ENCODE data around the gene CSRNP2. TPM values are rescaled to one million over a fixed set of nuclear protein-coding genes. Genes with fewer than 3 reads are reported as not detected.

Gene CSRNP2
- total RNA-seq: 10 to 100 TPM; 13.6 to 17.1 TPM

- Histone ChIP-seq H3K9ac (ENCODE audit: low read depth in 2 of 2, low read length in 2 of 2) (peak within 1 kb of the TSS; percentile 86 to 97), H3K27ac (peak within 1 kb of the TSS; percentile 89), H3K4me3 (peak within 1 kb of the TSS; percentile 84), H3K36me3 (no peaks in the 10 kb centered on the region), H3K27me3 (no peaks in the 10 kb centered on the region), H3K9me3 (no peaks in the 10 kb centered on the region), H3K4me1 (peaks cover 7% of the 10 kb centered on the region)
- TF ChIP-seq CTCF (IDR thresholded peaks at IDR 0.05): no peak
- intact Hi-C loops (cut with DNase I): no loop called here
- peak; percentile 96 for DNase-seq
Measured at GRCh38 chr12:51083126-51083833, at the start of gene CSRNP2. Gene CSRNP2 (minus strand): TSS chr12:51083596. CDS start chr12:51076561, 7,035 bp downstream.

GRCh38 chr12:51132693-51133092 is 49.3 kb upstream of the CSRNP2 start:
- Histone ChIP-seq H3K27ac (no peak overlapping the region), H3K4me3 (no peak overlapping the region), H3K36me3 (no peaks in the 10 kb centered on the region), H3K27me3 (no peaks in the 10 kb centered on the region), H3K4me1 (no peaks in the 10 kb centered on the region), H3K9me3 (no peaks in the 10 kb centered on the region), H3K9ac (ENCODE audit: low read depth in 2 of 2, low read length in 2 of 2) (no peak overlapping the region)
- intact Hi-C loops (cut with DNase I): no loop called here
- DNase-seq: no peak
- TF ChIP-seq CTCF (IDR thresholded peaks at IDR 0.05): no peak

- Histone ChIP-seq H3K4me1 (no peaks in the 10 kb centered on the region), H3K36me3 (no peaks in the 10 kb centered on the region), H3K27ac (no peak overlapping the region), H3K27me3 (no peaks in the 10 kb centered on the region), H3K9me3 (no peaks in the 10 kb centered on the region), H3K9ac (ENCODE audit: low read depth in 2 of 2, low read length in 2 of 2) (no peak overlapping the region), H3K4me3 (no peak overlapping the region)
- intact Hi-C loops (cut with DNase I): no loop called here
- DNase-seq: no peak
- no peak for TF ChIP-seq CTCF (IDR thresholded peaks at IDR 0.05)
Measured at GRCh38 chr12:51131745-51132521, 48.5 kb upstream of the CSRNP2 start.

GRCh38 chr12:51128919-51129318 is 45.5 kb upstream of the CSRNP2 start:
- H3K9ac ChIP-seq (ENCODE audit: low read depth in 2 of 2, low read length in 2 of 2): no peak overlapping the region
- H3K4me1 ChIP-seq: no peaks in the 10 kb centered on the region
- H3K4me3 ChIP-seq: no peak overlapping the region
- DNase-seq: no peak
- H3K36me3 ChIP-seq: no peaks in the 10 kb centered on the region
- TF ChIP-seq CTCF (IDR thresholded peaks at IDR 0.05): no peak
- H3K27me3 ChIP-seq: no peaks in the 10 kb centered on the region
- H3K9me3 ChIP-seq: no peaks in the 10 kb centered on the region
- intact Hi-C loops (cut with DNase I): no loop called here
- no peak overlapping the region for H3K27ac ChIP-seq

GRCh38 chr12:51127050-51127729 is 43.8 kb upstream of the CSRNP2 start:
- intact Hi-C loops (cut with DNase I): no loop called here

More at GRCh38 chr12:51127050-51127729, 43.8 kb upstream of the CSRNP2 start:
- Histone ChIP-seq H3K36me3 (no peaks in the 10 kb centered on the region), H3K9ac (ENCODE audit: low read depth in 2 of 2, low read length in 2 of 2) (no peak overlapping the region), H3K4me1 (no peaks in the 10 kb centered on the region), H3K27ac (no peak overlapping the region), H3K9me3 (no peaks in the 10 kb centered on the region), H3K4me3 (no peak overlapping the region), H3K27me3 (no peaks in the 10 kb centered on the region)
- TF ChIP-seq CTCF (IDR thresholded peaks at IDR 0.05): no peak
- no peak for DNase-seq
